ENCODE data around the gene CENPN.

- TF ChIP-seq CTCF (IDR thresholded peaks at IDR 0.05), result no peak
- TF ChIP-seq EP300 (IDR thresholded peaks at IDR 0.05; ENCODE audit: low read depth), result no peak
- TF ChIP-seq POLR2A (IDR thresholded peaks at IDR 0.05), result no peak
- no peak for TF ChIP-seq POLR2AphosphoS5 (IDR thresholded peaks at IDR 0.05)
Observed at GRCh38 chr16:80991792-80992430, 15.1 kb upstream of the CENPN start.
